Astrocyte of the cerebellum (primary cell): ENCODE results near the gene TRPC3.

ENCODE experiments used
- DNase-seq: peaks from one replicate; pipeline ENCODE4 v3.0.0-alpha.2; 2011; ENCODE audit warnings: low read depth
- H3K4me3 ChIP-seq: 2 replicates; pipeline ENCODE4 v1.5.1; 2011; ENCODE audit warnings: mild to moderate bottlenecking, low read depth, low read length, moderate library complexity
- in situ Hi-C: cut with HindIII; loops from 2 replicates; pipeline ENCODE4 v1.10.0; 2017; ENCODE audit warnings: low sequenced_read_pairs
- TF ChIP-seq, protein P1 (sequence below): IDR thresholded peaks from 2 replicates; pipeline ENCODE4 v1.5.1; 2012; ENCODE audit warnings: low read length, low read depth, moderate library complexity, mild to moderate bottlenecking; ENCODE audit errors: missing control alignments

The TRPC3 gene

DNA sequence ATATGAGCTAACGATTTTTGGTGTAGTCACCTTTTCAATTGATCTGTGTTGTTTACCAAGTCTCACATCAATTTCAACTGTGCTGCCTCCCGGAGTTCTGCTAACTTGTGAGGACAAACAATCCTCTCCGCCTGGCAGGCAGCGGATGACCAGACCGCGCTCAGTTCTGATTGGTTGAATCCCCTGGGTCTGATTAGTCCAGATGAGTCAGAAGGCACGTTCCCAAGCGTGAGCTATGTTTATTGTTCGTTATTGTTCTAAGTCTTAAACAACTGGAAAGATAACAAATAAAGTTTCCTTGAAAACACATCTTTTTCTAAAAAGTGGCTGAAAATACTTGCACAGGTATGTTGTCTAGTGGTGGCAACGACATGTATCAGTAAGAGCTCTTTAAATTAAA lies 37.9 kb upstream of the TRPC3 start:
- in situ Hi-C loops = no loop called here
- peak; percentile 23 for DNase-seq
- TF ChIP-seq, protein P1, sequence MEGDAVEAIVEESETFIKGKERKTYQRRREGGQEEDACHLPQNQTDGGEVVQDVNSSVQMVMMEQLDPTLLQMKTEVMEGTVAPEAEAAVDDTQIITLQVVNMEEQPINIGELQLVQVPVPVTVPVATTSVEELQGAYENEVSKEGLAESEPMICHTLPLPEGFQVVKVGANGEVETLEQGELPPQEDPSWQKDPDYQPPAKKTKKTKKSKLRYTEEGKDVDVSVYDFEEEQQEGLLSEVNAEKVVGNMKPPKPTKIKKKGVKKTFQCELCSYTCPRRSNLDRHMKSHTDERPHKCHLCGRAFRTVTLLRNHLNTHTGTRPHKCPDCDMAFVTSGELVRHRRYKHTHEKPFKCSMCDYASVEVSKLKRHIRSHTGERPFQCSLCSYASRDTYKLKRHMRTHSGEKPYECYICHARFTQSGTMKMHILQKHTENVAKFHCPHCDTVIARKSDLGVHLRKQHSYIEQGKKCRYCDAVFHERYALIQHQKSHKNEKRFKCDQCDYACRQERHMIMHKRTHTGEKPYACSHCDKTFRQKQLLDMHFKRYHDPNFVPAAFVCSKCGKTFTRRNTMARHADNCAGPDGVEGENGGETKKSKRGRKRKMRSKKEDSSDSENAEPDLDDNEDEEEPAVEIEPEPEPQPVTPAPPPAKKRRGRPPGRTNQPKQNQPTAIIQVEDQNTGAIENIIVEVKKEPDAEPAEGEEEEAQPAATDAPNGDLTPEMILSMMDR = no peak
- no peak overlapping the region for H3K4me3 ChIP-seq

DNA sequence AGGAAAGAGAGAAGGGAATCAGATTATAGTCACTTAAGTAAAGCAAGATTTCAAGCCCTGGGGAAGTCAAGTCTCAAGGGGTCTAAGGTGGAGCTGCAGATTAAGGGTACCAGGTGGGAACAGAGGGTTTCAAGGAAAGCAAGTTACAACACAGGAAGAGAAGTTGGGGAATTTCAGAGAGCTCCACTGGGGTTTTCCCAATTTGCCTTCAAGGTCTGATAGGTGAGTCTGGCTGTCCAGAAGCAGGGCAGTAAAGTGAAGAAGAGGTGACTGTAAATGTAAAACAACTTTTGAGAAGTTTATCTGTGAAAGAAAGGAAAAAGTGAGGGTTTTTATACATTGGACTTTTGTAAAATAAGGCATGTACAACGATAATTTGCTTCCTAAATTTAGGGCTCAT lies 37.1 kb upstream of the TRPC3 start:
- in situ Hi-C loops = no loop called here
- TF ChIP-seq, protein P1 = no peak
- no peak for DNase-seq
- H3K4me3 ChIP-seq = no peak overlapping the region

DNA sequence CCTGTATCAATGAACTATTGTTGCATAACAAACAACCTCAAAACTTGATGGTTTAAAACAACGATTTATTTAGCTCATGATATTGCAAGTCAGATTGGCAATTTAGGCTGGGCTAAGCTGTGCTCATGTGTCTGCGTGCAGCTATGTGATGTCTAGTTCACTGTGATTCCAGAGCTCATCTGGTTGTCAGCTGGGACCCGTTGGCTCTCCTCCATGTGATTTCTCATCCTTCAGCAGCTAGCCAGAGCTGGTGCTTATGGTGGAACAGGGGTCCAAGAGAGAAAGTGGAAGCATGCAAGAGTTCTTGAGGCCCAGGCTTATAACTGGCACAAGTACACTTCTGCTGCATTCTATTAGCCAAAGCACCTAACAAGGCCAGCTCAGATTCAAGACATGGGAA lies 28.8 kb upstream of the TRPC3 start:
- TF ChIP-seq, protein P1 = no peak
- in situ Hi-C loops = no loop called here
- DNase-seq = no peak

DNA sequence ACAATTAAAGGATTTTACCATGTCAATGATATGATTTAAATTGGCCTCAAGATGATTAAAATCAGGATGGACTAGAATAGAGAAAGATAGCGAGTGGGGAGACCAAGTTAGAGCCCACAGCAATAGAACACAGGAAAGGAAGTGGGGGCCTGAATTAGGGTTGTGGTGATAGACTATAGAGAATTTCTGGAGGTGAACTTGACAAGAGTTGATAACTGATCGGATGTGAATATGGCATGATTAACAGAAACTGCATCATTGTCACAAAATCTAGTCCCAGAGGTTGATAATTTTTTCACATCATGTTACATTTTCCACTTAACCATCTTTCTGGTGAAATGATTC lies 26.3 kb upstream of the TRPC3 start:
- DNase-seq = no peak

More for the DNA sequence above, 28.8 kb upstream of the TRPC3 start:
- no peak overlapping the region for H3K4me3 ChIP-seq

DNA sequence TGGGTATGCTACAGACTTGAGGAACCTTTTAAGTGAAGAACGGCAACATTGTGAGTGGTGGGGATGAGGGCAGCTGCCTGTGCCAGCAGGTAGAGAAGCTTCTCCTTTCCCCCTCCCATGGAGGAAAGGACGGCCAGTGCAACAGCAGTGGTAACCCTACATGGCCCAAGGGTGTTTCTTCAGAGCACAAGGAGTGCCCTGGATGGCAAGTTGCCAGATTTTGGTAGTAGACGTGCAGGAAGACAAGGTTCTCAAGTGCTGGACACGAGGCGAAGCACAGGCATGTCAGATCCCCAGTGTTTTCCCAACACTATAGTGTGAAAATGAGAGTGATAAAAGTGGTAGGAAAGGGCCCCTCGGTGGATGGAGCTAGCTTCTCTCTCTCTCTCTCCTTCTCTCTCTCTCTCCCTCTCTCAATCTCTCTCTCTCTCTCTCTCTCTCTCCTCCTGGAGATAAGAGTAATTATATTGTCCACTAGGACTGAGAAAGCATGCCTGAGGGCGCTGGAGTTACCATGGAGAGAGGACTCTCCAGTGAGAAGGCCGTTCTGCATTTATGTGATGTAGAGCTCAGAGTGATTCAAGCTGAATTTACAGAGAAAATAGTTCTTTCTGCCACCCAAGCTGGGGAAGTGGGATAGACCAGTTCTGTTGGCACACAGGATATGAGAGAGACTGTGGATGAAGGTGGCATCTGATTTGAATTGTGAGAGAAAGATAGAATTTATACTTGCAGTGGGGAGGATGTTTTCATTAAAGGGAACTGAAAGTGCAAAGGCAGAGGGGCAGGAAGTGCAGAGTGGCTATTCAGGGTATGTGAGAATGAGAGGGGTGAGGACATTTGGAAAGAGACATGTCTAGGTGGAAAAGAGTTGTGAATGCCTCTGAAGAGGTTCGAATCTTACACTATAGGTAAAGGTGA lies 25.7 kb upstream of the TRPC3 start:
- DNase-seq = no peak
- H3K4me3 ChIP-seq = no peak overlapping the region
- TF ChIP-seq, protein P1 = no peak
- in situ Hi-C loops = loop anchor here (5.0 kb wide), 1 partner anchor 60 kb away; no protein-coding TSS in a partner anchor

More for the DNA sequence above, 26.3 kb upstream of the TRPC3 start:
- in situ Hi-C loops = loop anchor here (5.0 kb wide), 1 partner anchor 59 kb away; no protein-coding TSS in a partner anchor
- H3K4me3 ChIP-seq = no peak overlapping the region
- TF ChIP-seq, protein P1 = no peak

DNA sequence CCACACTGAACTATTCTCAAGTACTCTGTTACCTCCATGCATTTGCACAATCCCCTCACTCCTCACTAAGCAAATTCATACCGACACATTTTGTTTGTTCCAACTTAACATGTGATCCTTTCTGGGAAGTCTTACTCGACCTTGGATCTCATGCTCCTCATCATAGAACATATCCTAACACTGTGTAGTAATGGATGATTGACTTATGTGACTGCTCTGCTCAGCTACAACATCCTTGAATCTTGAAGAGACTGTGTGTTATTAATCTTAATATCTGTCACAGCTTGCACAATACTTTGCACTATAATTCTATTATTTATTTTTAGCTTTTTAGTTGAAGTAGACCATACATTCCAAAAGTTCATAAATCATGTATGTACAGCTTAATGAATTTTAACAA lies 23.9 kb upstream of the TRPC3 start:
- TF ChIP-seq, protein P1 = no peak
- no peak for DNase-seq
- no peak overlapping the region for H3K4me3 ChIP-seq
- in situ Hi-C loops = loop anchor here (5.0 kb wide), 1 partner anchor 62 kb away; no protein-coding TSS in a partner anchor
